Skin of body (tissue), 2 donors: ENCODE data around the gene SLC8A3. TPM values are rescaled to one million over a fixed set of nuclear protein-coding genes. Genes with fewer than 3 reads are reported as not detected.

ENCODE experiments used
- DNase-seq: peaks from one replicate; lab custom pipeline; 2025; lab: John Stamatoyannopoulos, UW
- total RNA-seq: library from RNA; depleted of rRNA; stranded (reverse); fragments of >200 nt; gene quantifications from one replicate; pipeline ENCODE4 v1.2.3, GENCODE V29; 2014

The SLC8A3 gene
- total RNA-seq, 1 donor from 2014 or later: 3.5 TPM

GRCh38 chr14:70029296-70030132 lies 159.2 kb downstream of the SLC8A3 start:
- no peak for DNase-seq

GRCh38 chr14:70027785-70028428 lies 160.8 kb downstream of the SLC8A3 start:
- peak; percentile 43 for DNase-seq

GRCh38 chr14:70023871-70024270 lies 164.9 kb downstream of the SLC8A3 start:
- DNase-seq: no peak

GRCh38 chr14:70022771-70023445 lies 165.8 kb downstream of the SLC8A3 start:
- DNase-seq: no peak

- no peak for DNase-seq
Observed at GRCh38 chr14:70021548-70022220, 167.1 kb downstream of the SLC8A3 start.

GRCh38 chr14:70020352-70021170 lies 168.2 kb downstream of the SLC8A3 start:
- no peak for DNase-seq

- no peak for DNase-seq
Observed at GRCh38 chr14:70019695-70020094, 169.1 kb downstream of the SLC8A3 start.

- no peak for DNase-seq
Observed at GRCh38 chr14:70018713-70019211, 170.0 kb downstream of the SLC8A3 start.

GRCh38 chr14:70018230-70018629 lies 170.5 kb downstream of the SLC8A3 start:
- no peak for DNase-seq

GRCh38 chr14:70014406-70015095 lies 174.2 kb downstream of the SLC8A3 start:
- no peak for DNase-seq

- no peak for DNase-seq
Observed at GRCh38 chr14:70013271-70013873, 175.4 kb downstream of the SLC8A3 start.

GRCh38 chr14:70011708-70012107 lies 177.0 kb downstream of the SLC8A3 start:
- DNase-seq: no peak

GRCh38 chr14:70011098-70011497 lies 177.7 kb downstream of the SLC8A3 start:
- no peak for DNase-seq

- no peak for DNase-seq
Observed at GRCh38 chr14:70009961-70010360, 178.8 kb downstream of the SLC8A3 start.

- no peak for DNase-seq
Observed at GRCh38 chr14:70008284-70009262, 180.2 kb downstream of the SLC8A3 start.

GRCh38 chr14:70006699-70007098 lies 182.1 kb downstream of the SLC8A3 start:
- no peak for DNase-seq

- no peak for DNase-seq
Observed at GRCh38 chr14:70005281-70005805, 183.4 kb downstream of the SLC8A3 start.

GRCh38 chr14:70004791-70005190 lies 184.0 kb downstream of the SLC8A3 start:
- no peak for DNase-seq
